Activated T-cell treated with anti-CD3 and anti-CD28 coated beads, Interleukin-2, amount 50 U/mL, for 24 hours (primary cell): ENCODE results near the gene DRG1.
"Not testable (repeated sequence)": the region's sequence is repeated elsewhere in the genome, so short reads cannot be mapped to it uniquely, and the experiment has no call there.

Experiments
- DNase-seq: peaks from one replicate; pipeline ENCODE4 v3.0.0-alpha.2; 2020
- H3K27ac Mint-ChIP-seq: 2 replicates; pipeline ENCODE4 v1.8.0; 2020; ENCODE audit warnings: mild to moderate bottlenecking, mixed read lengths
- H3K27me3 Mint-ChIP-seq: 2 replicates; pipeline ENCODE4 v1.8.0; 2020; ENCODE audit warnings: mixed read lengths
- H3K36me3 Mint-ChIP-seq: 2 replicates; pipeline ENCODE4 v1.8.0; 2020; ENCODE audit warnings: low read depth, mixed read lengths
- H3K4me1 Mint-ChIP-seq: 2 replicates; pipeline ENCODE4 v1.8.0; 2020; ENCODE audit warnings: low read depth, mixed read lengths
- H3K4me3 Mint-ChIP-seq: 2 replicates; pipeline ENCODE4 v1.8.0; 2020; ENCODE audit warnings: mild to moderate bottlenecking, moderate library complexity, mixed read lengths
- H3K9me3 Mint-ChIP-seq: 2 replicates; pipeline ENCODE4 v1.8.0; 2020; ENCODE audit warnings: mixed read lengths

DRG1 gene, protein sequence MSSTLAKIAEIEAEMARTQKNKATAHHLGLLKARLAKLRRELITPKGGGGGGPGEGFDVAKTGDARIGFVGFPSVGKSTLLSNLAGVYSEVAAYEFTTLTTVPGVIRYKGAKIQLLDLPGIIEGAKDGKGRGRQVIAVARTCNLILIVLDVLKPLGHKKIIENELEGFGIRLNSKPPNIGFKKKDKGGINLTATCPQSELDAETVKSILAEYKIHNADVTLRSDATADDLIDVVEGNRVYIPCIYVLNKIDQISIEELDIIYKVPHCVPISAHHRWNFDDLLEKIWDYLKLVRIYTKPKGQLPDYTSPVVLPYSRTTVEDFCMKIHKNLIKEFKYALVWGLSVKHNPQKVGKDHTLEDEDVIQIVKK

DNA sequence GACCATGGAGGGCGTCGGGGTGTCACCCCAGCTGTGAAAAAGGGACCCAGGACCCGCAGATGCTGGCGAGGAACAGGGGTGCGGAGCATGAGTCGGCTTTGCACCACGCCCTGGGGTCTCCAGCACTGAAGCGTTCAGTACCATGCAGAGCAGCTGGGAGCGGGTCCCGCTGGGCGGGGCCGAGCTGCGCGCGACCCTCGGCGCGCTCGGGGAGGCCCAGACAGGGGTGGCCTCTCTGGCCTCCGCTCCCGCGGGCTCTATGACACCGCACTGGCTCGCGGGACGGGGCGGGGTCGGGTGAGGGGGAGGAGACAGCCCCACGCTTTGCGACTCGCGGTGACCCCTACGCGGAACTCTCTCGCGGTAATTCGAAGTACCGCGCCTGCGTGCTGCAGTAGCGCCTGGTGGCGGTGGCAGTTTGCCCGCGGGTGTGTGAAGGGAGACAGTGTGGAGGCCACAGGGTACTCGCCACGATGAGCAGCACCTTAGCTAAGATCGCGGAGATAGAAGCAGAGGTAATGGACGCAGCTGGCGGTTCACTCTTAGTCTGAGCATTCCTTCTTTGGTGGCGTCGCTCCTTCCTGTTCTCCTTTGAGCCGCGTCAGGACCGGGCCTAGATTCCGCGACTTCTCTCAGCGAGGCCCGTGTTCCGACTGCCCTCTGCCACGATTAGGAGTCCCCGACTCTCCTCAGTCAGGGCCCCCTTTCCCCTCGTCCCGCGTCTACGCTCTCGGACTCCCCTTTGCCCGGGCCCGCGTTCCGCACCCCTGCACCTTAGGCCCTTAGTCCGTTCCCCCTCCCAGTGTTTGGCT, at the start of gene DRG1:
Gene DRG1, plus strand, starts transcription at position 394 of the 812 bp plus-strand sequence. Its CDS starts 80 bp downstream, at position 474.
- H3K27ac Mint-ChIP-seq, result peak within 1 kb of the TSS; percentile 98
- H3K27me3 Mint-ChIP-seq, result no peaks in the 10 kb centered on the region
- peaks cover 44% of the 10 kb centered on the region for H3K36me3 Mint-ChIP-seq
- no peaks in the 10 kb centered on the region for H3K9me3 Mint-ChIP-seq
- H3K4me1 Mint-ChIP-seq, result peaks cover 26% of the 10 kb centered on the region
- H3K4me3 Mint-ChIP-seq, result peak within 1 kb of the TSS; percentile 96
- DNase-seq, result peak; percentile 98

DNA sequence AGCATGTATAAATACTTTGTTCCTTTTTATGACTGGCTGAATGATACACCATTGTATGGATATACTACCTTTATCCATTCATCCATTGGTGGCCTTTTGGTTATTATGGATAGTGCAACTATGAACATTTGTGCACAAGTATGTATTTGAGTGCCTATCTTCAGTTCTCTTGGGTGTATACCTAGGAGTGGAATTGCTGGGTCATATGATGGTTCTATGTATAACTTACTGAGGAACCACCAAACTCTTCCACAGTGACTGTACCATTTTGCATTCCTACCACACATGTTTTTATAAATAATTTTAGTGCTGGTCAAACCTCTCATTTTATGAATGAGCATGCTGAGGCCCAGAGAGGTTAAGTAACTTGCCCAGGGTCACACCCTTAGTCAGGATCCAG, 49.4 kb upstream of the DRG1 start:
- Mint-ChIP-seq H3K27me3 (no peaks in the 10 kb centered on the region), H3K27ac (no peak overlapping the region), H3K36me3 (peaks cover 12% of the 10 kb centered on the region), H3K4me1 (peaks cover 8% of the 10 kb centered on the region), H3K9me3 (no peaks in the 10 kb centered on the region), H3K4me3 (no peak overlapping the region)
- no peak for DNase-seq

DNA sequence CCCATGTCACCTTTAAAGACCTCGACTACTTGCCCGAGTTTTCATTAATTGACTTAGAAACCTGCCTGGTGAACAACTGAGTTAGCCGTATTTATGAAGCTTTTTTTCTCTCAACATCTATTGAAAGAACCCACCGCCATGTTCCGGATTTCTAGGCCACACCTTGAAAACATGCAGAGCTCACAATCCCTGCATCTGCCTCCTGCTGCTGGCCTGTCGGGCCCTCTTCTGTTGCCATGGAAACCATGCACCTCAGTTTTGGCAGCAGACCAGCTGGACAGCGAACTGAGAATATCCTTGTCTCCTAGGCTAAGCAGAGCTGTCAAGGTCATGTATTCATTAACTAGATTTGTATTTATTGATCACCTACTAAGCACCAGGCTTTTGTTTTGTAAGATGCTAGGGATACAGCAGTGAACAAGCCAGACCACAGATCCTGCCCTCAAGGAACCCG, 49.0 kb upstream of the DRG1 start:
- no peaks in the 10 kb centered on the region for H3K9me3 Mint-ChIP-seq
- H3K36me3 Mint-ChIP-seq, result peaks cover 7% of the 10 kb centered on the region
- no peaks in the 10 kb centered on the region for H3K27me3 Mint-ChIP-seq
- no peak overlapping the region for H3K27ac Mint-ChIP-seq
- no peak overlapping the region for H3K4me3 Mint-ChIP-seq
- H3K4me1 Mint-ChIP-seq, result peaks cover 7% of the 10 kb centered on the region
- DNase-seq, result no peak

DNA sequence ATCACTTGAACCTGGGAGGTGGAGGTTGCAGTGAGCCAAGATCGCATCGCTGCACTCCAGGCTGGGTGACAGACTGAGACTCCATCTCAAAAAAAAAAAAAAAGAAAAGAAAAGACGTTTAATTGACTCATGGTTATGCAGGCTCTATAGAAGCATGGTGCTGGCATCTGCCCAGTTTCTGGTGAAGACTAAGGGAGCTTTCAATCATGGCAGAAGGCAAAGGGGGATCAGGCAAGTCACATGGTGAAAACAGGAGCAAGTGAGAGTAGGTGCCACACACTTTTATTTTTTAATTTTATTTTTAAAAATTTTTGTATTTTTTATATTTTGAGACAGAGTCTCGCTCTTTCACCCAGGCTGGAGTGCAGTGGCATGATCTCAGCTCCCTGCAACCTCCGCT, 44.9 kb upstream of the DRG1 start:
- no peaks in the 10 kb centered on the region for H3K9me3 Mint-ChIP-seq
- no peaks in the 10 kb centered on the region for H3K36me3 Mint-ChIP-seq
- no peak overlapping the region for H3K4me3 Mint-ChIP-seq
- H3K27me3 Mint-ChIP-seq, result no peaks in the 10 kb centered on the region
- no peak overlapping the region for H3K27ac Mint-ChIP-seq
- no peaks in the 10 kb centered on the region for H3K4me1 Mint-ChIP-seq
- no peak for DNase-seq

DNA sequence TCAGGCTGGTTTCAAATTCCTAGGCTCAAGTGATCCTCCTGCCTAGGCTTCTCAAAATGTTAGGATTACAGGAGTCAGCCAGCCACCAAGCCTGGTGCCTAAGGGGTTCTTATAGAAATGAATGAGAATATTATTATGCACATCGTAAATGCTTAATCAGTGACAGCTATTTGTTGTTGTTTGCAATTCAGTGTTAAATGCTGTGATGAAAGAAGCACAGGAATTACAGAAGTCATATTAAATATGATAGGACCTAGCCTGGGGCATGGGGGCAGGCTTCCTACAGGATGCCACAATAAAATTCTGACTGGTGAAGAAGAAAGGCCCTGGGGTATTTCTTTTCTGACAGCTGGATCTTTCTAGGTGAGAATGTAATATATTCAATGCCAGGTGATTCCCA, 39.4 kb upstream of the DRG1 start:
- H3K9me3 Mint-ChIP-seq, result no peaks in the 10 kb centered on the region
- H3K4me3 Mint-ChIP-seq, result no peak overlapping the region
- H3K36me3 Mint-ChIP-seq, result no peaks in the 10 kb centered on the region
- H3K27me3 Mint-ChIP-seq, result no peaks in the 10 kb centered on the region
- no peaks in the 10 kb centered on the region for H3K4me1 Mint-ChIP-seq
- no peak for DNase-seq
- H3K27ac Mint-ChIP-seq, result no peak overlapping the region

DNA sequence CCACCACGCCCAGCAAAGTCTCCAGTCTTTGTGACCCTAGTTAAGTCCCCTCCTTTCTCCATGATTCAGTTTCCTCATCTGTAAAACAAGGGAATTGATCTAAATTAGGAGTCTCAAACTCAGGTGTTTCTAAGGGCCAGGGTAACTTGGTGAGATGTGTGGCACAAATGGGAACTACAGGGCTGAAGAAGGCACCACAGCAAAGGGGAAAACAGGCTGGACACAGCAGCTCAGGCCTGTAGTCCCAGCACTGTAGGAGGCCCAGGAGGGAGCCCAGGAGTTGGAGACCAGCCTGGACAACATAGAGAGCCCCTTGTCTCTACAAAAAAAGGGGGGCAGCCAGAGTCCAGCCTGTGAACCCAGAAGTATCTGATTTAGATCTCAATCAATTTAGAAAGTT, 37.7 kb upstream of the DRG1 start:
- H3K9me3 Mint-ChIP-seq, result no peaks in the 10 kb centered on the region
- no peak overlapping the region for H3K4me3 Mint-ChIP-seq
- no peak for DNase-seq
- H3K4me1 Mint-ChIP-seq, result no peaks in the 10 kb centered on the region
- H3K27ac Mint-ChIP-seq, result no peak overlapping the region
- no peaks in the 10 kb centered on the region for H3K36me3 Mint-ChIP-seq
- no peaks in the 10 kb centered on the region for H3K27me3 Mint-ChIP-seq

DNA sequence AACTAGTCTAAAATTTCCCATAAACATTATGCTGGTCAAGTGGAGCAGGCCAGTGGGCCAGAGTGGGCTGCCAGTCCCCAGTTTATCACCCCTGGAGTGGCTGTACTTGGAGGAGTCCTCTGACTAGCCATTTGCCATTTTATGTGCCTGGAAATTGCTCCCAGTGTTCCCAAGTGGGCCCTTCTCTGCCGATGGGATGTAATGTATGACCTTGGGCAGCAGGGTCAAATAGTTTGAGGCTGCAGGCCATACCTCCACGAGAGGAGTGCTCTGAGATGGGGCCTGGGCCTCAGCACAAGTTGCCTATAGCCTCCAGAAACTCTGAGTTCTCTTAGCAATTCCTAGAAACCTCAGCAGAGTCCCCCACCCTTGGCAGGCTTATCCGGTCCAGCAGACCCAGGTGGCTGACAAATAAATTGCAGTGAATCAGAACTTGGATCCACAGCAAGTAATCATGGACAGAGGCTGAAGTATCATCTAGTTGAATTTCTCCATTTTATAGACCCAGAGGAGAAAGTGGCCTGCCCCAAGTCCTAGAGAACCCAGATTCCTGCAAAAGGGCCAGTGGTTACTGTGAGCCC, 35.4 kb upstream of the DRG1 start:
- Mint-ChIP-seq H3K4me1 (no peaks in the 10 kb centered on the region), H3K4me3 (no peak overlapping the region), H3K27ac (no peak overlapping the region), H3K27me3 (no peaks in the 10 kb centered on the region), H3K36me3 (no peaks in the 10 kb centered on the region), H3K9me3 (no peaks in the 10 kb centered on the region)
- DNase-seq, result no peak

DNA sequence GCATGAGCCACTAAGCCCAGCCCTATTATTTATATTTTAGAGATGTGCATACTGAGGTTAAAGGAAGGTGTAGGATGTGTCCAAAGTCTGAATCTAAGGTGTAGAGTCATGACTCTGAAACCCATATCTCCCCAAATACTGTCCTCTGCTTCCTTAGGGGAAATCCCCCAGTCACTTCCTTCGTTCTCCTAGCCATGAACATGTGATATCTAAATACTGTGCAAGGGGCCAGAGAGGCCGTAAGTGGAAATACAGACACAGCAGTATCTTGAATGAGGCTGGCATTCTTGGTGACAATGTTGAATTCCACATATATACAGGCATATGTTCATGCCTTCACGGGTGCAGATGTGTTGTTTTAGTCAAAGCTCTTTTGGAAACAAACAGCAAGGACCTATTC, 32.0 kb upstream of the DRG1 start:
- DNase-seq, result no peak

DNA sequence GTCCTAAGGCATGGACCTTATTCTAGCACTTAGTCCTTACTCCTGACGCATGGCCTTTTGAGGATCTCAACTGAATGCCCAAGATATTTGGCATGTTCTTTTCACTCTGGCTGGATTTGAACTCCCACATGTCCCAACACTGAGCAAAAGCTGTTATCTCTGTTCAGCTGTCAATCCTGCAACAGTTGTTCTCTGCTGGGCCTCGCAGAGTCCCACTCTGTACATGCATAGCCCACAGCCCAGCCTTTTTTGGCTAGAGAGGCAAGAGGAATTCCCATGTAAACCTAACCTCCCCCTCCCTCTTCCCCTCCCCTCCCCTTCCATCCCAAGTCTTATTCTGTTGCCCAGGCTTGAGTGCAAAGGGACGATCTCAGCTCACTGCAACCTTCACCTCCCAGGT, 21.8 kb upstream of the DRG1 start:
- DNase-seq, result no peak
- Mint-ChIP-seq H3K27me3 (no peaks in the 10 kb centered on the region), H3K4me1 (peaks cover 3% of the 10 kb centered on the region), H3K9me3 (no peaks in the 10 kb centered on the region), H3K4me3 (no peak overlapping the region), H3K36me3 (no peaks in the 10 kb centered on the region), H3K27ac (no peak overlapping the region)

More for the DNA sequence above, 32.0 kb upstream of the DRG1 start:
- Mint-ChIP-seq H3K27me3 (no peaks in the 10 kb centered on the region), H3K4me1 (no peaks in the 10 kb centered on the region), H3K9me3 (no peaks in the 10 kb centered on the region), H3K27ac (no peak overlapping the region), H3K36me3 (no peaks in the 10 kb centered on the region), H3K4me3 (no peak overlapping the region)

DNA sequence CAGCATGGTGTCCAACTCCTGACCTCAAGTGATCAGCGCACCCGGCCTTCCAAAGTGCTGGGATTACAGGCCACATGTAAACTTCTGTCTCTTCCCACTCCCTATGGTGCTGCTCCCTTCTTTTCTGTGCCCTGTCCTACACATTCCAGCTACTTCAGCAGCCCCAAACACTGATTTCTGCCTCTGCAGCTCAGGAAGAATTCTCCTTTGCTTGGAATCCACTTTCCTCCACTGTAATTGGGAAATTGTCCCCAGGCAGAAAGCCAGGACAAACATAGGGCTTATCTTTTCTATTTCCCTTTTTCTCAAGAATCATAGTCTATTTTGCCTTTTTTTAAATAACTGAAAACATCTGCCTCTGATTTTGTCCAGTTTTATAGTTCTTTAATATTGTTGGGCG, 21.3 kb upstream of the DRG1 start:
- no peak overlapping the region for H3K27ac Mint-ChIP-seq
- H3K4me1 Mint-ChIP-seq, result peaks cover 3% of the 10 kb centered on the region
- no peaks in the 10 kb centered on the region for H3K36me3 Mint-ChIP-seq
- H3K4me3 Mint-ChIP-seq, result no peak overlapping the region
- H3K27me3 Mint-ChIP-seq, result no peaks in the 10 kb centered on the region
- no peak for DNase-seq
- H3K9me3 Mint-ChIP-seq, result no peaks in the 10 kb centered on the region

DNA sequence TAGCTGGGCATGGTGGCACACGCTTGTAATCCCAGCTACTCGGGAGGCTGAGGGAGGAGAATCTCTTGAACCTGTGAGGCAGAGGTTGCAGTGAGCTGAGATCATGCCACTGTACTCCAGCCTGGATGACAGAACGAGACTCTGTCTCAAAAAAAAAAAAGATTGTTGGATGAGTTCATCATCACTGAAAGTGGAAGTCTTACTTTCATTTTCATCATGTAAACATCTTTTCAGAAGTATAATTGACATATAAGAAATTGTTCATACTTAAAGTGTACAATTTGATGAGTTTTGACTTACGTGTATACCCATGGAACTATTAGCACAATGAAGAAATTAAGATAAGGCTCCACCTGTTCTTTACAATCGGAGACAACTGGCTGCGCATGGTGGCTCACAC, 20.8 kb upstream of the DRG1 start:
- not testable (repeated sequence) for H3K4me3 Mint-ChIP-seq, H3K4me1 Mint-ChIP-seq, H3K36me3 Mint-ChIP-seq, H3K9me3 Mint-ChIP-seq, H3K27me3 Mint-ChIP-seq, DNase-seq, H3K27ac Mint-ChIP-seq

DNA sequence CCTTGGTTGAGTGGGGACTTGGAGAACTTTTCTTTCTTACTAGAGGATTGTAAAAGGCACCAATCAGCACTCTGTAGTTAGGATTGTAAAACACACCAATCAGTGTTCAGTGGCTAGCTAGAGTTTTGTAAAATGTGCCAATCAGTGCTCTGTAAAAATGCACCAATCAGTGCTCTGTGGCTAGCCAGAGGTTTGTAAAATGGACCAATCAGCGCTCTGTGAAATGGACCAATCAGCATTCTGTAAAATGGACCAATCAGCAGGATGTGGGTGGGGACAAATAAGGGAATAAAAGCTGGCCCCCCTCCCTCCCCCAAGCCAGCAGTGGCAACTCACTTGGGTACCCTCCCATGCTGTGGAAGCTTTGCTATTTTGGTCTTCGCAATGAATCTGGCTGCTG, 5.5 kb upstream of the DRG1 start:
- no peak for DNase-seq
- H3K4me3 Mint-ChIP-seq, result no peak overlapping the region

DNA sequence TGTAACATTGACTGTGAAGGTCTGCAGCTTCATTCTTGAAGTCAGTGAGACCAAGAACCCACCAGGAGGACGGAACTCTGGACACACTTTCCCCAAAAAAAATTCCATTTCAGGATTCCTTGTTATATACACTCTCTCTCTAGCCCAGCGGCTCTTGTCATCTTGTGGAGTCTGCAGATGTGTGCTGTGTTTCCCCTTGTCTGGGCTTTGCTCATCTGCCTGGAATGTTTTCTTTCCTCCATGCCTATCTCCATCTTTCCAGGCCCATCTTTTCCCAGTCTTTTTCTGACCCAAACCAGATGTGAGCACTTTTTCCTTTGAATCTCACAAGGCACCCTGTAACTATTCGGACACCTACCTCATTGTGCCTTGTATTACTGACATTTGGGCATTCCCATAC, 5.1 kb upstream of the DRG1 start:
- H3K4me3 Mint-ChIP-seq, result no peak overlapping the region
- H3K27me3 Mint-ChIP-seq, result no peaks in the 10 kb centered on the region
- peaks cover 4% of the 10 kb centered on the region for H3K4me1 Mint-ChIP-seq
- DNase-seq, result no peak
- no peak overlapping the region for H3K27ac Mint-ChIP-seq
- no peaks in the 10 kb centered on the region for H3K36me3 Mint-ChIP-seq
- H3K9me3 Mint-ChIP-seq, result no peaks in the 10 kb centered on the region

More for the DNA sequence above, 5.5 kb upstream of the DRG1 start:
- H3K4me1 Mint-ChIP-seq, result peaks cover 2% of the 10 kb centered on the region
- H3K36me3 Mint-ChIP-seq, result no peaks in the 10 kb centered on the region
- H3K27ac Mint-ChIP-seq, result no peak overlapping the region
- H3K9me3 Mint-ChIP-seq, result no peaks in the 10 kb centered on the region
- H3K27me3 Mint-ChIP-seq, result no peaks in the 10 kb centered on the region

DNA sequence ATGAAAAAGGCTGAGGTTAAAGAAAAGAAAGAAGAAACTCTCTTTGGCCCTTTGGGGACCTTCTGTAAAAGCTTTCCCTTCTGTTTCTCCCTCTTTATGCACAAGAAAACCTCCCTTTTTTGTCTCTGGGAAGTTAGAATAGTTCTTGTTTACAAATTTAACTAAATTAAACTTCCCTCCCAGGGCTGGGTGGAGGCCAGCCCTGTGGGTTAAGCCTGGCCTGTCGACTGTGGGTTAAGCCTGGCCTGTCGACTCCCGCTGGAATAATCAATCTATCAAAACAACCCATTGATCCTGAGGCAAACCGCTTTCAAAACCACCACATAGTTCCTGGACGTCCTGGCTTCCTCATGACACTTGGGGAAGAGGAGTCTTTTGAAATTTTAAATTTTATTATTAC, 1.2 kb upstream of the DRG1 start:
- DNase-seq, result no peak
- Mint-ChIP-seq H3K4me3 (peak overlapping the region; percentile 96), H3K27ac (no peak overlapping the region), H3K9me3 (no peaks in the 10 kb centered on the region), H3K4me1 (peaks cover 24% of the 10 kb centered on the region), H3K27me3 (no peaks in the 10 kb centered on the region), H3K36me3 (peaks cover 34% of the 10 kb centered on the region)

DNA sequence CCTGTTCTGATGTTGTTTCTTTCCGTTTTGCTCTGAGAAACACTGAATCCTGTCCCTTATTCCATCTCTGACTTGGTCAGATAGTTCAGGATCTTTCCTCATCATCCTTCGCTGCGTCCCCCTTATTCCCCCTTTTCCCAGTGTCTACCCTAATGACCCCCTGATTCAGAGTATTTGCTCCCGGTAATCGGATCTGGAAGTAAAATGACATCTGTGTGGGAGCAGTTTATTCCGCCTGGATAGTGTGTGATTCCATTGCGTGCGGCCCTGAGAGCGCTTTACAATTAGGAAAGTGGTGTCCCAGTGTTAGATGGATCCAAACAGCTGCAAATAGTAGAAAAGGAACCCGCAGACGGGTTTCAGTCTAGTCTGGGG, 606 bp downstream of the DRG1 start:
- Mint-ChIP-seq H3K4me1 (peaks cover 26% of the 10 kb centered on the region), H3K36me3 (peaks cover 50% of the 10 kb centered on the region), H3K27ac (peak overlapping the region; percentile 98), H3K9me3 (no peaks in the 10 kb centered on the region), H3K4me3 (peak overlapping the region; percentile 96), H3K27me3 (no peaks in the 10 kb centered on the region)
- DNase-seq, result no peak
